ENCODE data around the gene SPCS1.

DNA sequence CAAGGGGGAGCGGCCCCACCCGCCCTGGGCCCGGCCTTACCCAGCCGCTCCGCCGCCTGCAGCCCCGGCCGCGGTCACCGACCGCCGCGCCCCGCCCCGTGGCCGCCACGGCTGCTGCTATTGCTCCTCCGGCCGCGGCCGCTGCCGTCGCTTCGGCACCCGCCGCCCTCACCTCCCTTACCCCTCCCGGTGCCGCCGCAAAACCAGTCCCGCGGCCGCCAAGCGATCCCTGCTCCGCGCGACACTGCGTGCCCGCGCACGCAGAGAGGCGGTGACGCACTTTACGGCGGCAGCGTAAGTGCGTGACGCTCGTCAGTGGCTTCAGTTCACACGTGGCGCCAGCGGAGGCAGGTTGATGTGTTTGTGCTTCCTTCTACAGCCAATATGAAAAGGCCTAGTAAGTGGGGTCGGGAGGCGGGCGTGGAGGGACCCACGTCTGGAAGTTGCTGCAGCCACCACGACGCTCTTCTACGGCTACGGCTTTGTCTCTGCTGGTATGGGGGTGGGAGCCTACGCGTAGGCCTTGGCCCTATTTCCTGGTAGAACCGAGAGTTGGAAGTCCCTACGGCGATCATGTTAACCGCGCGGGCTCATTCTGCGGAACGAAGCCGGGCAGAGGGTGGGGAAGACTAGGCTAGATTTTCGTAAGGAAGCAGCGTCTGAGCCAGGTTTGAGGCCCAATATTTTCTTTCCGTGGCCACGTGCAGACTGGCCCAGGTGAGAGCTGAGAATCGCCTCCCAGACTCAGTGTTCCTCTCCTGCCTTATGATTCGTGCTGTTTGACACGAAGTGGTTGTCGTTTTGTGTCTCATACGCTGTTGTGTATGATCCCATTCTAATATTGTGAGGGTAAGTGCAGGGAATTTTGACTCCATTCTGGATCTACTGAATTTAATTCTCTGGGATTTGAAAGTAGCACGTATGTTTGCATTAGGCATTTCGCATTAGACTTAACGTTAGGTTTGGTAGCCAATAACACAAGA, 19.9 kb upstream of the SPCS1 start, which contains the start of the genes GNL3 and PBRM1:
- TF ChIP-seq POLR2AphosphoS5 (IDR thresholded peaks at IDR 0.05; ENCODE audit: borderline replicate concordance, low read depth, low read length) (peak; percentile 97), EZH2 (IDR thresholded peaks at IDR 0.05) (no peak)
